ENCODE results near the gene TUFM. TPM values are rescaled to one million over a fixed set of nuclear protein-coding genes. Genes with fewer than 3 reads are reported as not detected.

TUFM gene
- polyA plus RNA-seq, 1 experiment: 107 TPM

GRCh38 chr16:28875134-28876018 lies 29.2 kb upstream of the TUFM start:
- ChIA-PET POLR2A (interaction anchor here (0.6 to 2.0 kb wide), 4 partner anchors 12 to 266 kb away, joined by 3 to 6 read pairs (median 4); partner anchors contain the start of genes SH2B1 and SULT1A1), CTCF (interaction anchor here (0.7 to 4.0 kb wide), 2 partner anchors 8 to 69 kb away, joined by 7 to 19 read pairs; no protein-coding TSS in a partner anchor)
- DNase-seq (ENCODE audit: low read depth, low spot score): no peak
- TF ChIP-seq, protein P1, sequence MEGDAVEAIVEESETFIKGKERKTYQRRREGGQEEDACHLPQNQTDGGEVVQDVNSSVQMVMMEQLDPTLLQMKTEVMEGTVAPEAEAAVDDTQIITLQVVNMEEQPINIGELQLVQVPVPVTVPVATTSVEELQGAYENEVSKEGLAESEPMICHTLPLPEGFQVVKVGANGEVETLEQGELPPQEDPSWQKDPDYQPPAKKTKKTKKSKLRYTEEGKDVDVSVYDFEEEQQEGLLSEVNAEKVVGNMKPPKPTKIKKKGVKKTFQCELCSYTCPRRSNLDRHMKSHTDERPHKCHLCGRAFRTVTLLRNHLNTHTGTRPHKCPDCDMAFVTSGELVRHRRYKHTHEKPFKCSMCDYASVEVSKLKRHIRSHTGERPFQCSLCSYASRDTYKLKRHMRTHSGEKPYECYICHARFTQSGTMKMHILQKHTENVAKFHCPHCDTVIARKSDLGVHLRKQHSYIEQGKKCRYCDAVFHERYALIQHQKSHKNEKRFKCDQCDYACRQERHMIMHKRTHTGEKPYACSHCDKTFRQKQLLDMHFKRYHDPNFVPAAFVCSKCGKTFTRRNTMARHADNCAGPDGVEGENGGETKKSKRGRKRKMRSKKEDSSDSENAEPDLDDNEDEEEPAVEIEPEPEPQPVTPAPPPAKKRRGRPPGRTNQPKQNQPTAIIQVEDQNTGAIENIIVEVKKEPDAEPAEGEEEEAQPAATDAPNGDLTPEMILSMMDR (IDR thresholded peaks at IDR 0.05; ENCODE audit: low read depth, low read length): no peak
- H3K4me3 ChIP-seq (ENCODE audit: low read depth, low read length): no peak overlapping the region
- H3K27me3 ChIP-seq (ENCODE audit: control insufficient read depth, insufficient read depth, low read length): no peaks in the 10 kb centered on the region
- H3K27ac ChIP-seq (ENCODE audit: low read depth, low read length): no peak overlapping the region
- no peaks in the 10 kb centered on the region; the same call in 1 of the 2 replicates for H3K9me3 ChIP-seq (ENCODE audit: control insufficient read depth, insufficient read depth, low read length)

GRCh38 chr16:28874406-28874805 lies 28.3 kb upstream of the TUFM start:
- ChIA-PET CTCF (interaction anchor here (0.6 to 4.0 kb wide), 3 partner anchors 18 to 70 kb away, joined by 3 to 19 read pairs (median 3); no protein-coding TSS in a partner anchor), POLR2A (interaction anchor here (0.8 to 2.0 kb wide), 2 partner anchors 11 to 28 kb away, joined by 3 to 5 read pairs; partner anchors contain the start of genes SH2B1 and TUFM)
- H3K27me3 ChIP-seq (ENCODE audit: control insufficient read depth, insufficient read depth, low read length): no peaks in the 10 kb centered on the region
- DNase-seq (ENCODE audit: low read depth, low spot score): no peak
- no peak overlapping the region for H3K27ac ChIP-seq (ENCODE audit: low read depth, low read length)
- no peak overlapping the region for H3K4me3 ChIP-seq (ENCODE audit: low read depth, low read length)
- TF ChIP-seq, protein P1 (IDR thresholded peaks at IDR 0.05; ENCODE audit: low read depth, low read length): no peak
- no peaks in the 10 kb centered on the region; the same call in 1 of the 2 replicates for H3K9me3 ChIP-seq (ENCODE audit: control insufficient read depth, insufficient read depth, low read length)

DNA sequence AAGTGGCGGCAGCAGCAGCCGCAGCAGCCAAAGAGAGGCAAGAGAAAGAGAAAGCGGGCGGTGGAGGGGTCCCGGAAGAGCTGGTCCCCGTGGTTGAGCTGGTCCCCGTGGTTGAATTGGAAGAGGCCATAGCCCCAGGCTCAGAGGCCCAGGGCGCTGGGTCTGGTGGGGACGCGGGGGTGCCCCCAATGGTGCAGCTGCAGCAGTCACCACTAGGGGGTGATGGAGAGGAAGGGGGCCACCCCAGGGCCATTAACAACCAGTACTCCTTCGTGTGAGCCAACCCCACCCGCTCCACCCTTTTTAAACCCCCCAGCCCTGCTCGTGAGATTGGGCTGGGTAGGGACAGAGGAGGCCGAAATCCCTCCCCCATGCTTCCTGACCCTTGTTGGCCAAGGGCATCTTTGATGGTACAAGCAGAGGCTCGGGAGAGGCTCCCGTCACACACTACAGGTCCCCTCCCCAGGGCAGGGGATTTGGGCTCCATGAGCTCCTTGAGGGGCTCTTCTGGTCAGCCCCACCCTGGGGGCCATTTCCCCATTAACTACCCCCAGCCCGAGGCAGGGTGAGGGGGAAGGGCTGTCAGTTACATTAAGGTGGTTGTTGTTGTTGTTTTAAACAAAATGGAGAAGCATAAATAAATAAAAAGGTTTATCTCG lies 27.5 kb upstream of the TUFM start:
- POLR2A ChIA-PET: interaction anchor here (0.8 to 1.3 kb wide), 2 partner anchors 10 to 27 kb away, joined by 3 to 4 read pairs; partner anchors contain the start of genes SH2B1 and TUFM
- Histone ChIP-seq H3K4me3 (ENCODE audit: low read depth, low read length) (no peak overlapping the region), H3K27ac (ENCODE audit: low read depth, low read length) (no peak overlapping the region), H3K27me3 (ENCODE audit: control insufficient read depth, insufficient read depth, low read length) (no peaks in the 10 kb centered on the region), H3K9me3 (ENCODE audit: control insufficient read depth, insufficient read depth, low read length) (no peaks in the 10 kb centered on the region; the same call in 1 of the 2 replicates)
- CTCF ChIA-PET: interaction anchor here (0.6 to 4.0 kb wide), 3 partner anchors 17 to 71 kb away, joined by 3 to 19 read pairs (median 5); no protein-coding TSS in a partner anchor
- TF ChIP-seq, protein P1 (IDR thresholded peaks at IDR 0.05; ENCODE audit: low read depth, low read length): peak; percentile 59
- no peak for DNase-seq (ENCODE audit: low read depth, low spot score)

DNA sequence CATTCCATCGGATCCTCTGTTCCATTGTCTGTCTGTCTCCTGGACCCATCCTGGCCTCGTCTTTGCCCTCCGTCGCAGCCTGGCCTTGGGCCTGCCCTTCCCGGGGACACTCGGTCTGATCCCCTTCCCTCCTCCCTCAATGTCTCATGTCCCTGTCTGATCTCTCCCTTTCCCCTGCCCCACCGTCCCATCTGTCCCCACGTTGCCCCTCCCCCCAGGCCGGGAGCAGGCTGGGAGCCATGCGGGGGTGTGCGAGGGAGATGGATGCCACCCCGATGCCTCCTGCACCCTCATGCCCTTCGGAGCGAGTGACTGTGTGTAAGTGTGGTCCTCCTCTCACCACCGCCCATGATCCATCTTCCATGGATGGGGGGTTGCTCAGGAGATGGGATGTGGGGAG lies 26.8 kb upstream of the TUFM start:
- DNase-seq (ENCODE audit: low read depth, low spot score): no peak
- H3K27me3 ChIP-seq (ENCODE audit: control insufficient read depth, insufficient read depth, low read length): no peaks in the 10 kb centered on the region
- TF ChIP-seq, protein P1 (IDR thresholded peaks at IDR 0.05; ENCODE audit: low read depth, low read length): no peak
- POLR2A ChIA-PET: interaction anchor here (1.3 kb wide), 1 partner anchor 10 kb away, joined by 4 read pairs; the partner anchor contains the start of gene SH2B1
- H3K27ac ChIP-seq (ENCODE audit: low read depth, low read length): no peak overlapping the region
- CTCF ChIA-PET: interaction anchor here (4.0 kb wide), 1 partner anchor 72 kb away, joined by 19 read pairs; no protein-coding TSS in a partner anchor
- H3K4me3 ChIP-seq (ENCODE audit: low read depth, low read length): no peak overlapping the region
- no peaks in the 10 kb centered on the region; the same call in 1 of the 2 replicates for H3K9me3 ChIP-seq (ENCODE audit: control insufficient read depth, insufficient read depth, low read length)

All from AG04450 (cell line).